Measurements from ENCODE around the gene FAM98B.

Gene FAM98B

GRCh38 chr15:38475361-38475760, 21.4 kb downstream of the FAM98B start:
- TF ChIP-seq CTCF (conservative IDR thresholded peaks at IDR 0.05; ENCODE audit: low read length), result no peak
- no peak overlapping the region for H3K4me3 ChIP-seq (ENCODE audit: low read length)
- DNase-seq (ENCODE audit: low read depth), result no peak

GRCh38 chr15:38476120-38476519, 22.2 kb downstream of the FAM98B start:
- no peak overlapping the region for H3K4me3 ChIP-seq (ENCODE audit: low read length)
- TF ChIP-seq CTCF (conservative IDR thresholded peaks at IDR 0.05; ENCODE audit: low read length), result no peak
- no peak for DNase-seq (ENCODE audit: low read depth)

- no peak for TF ChIP-seq CTCF (conservative IDR thresholded peaks at IDR 0.05; ENCODE audit: low read length)
- no peak overlapping the region for H3K4me3 ChIP-seq (ENCODE audit: low read length)
- no peak for DNase-seq (ENCODE audit: low read depth)
These were observed 23.7 kb downstream of the FAM98B start for GRCh38 chr15:38477637-38478036.

- no peak for TF ChIP-seq CTCF (conservative IDR thresholded peaks at IDR 0.05; ENCODE audit: low read length)
- no peak overlapping the region for H3K4me3 ChIP-seq (ENCODE audit: low read length)
- peak; percentile 29 for DNase-seq (ENCODE audit: low read depth)
These were observed 25.3 kb downstream of the FAM98B start for GRCh38 chr15:38479266-38479665.

- TF ChIP-seq CTCF (conservative IDR thresholded peaks at IDR 0.05; ENCODE audit: low read length), result no peak
- H3K4me3 ChIP-seq (ENCODE audit: low read length), result no peak overlapping the region
- DNase-seq (ENCODE audit: low read depth), result no peak
These were observed 25.8 kb downstream of the FAM98B start for GRCh38 chr15:38479756-38480155.

GRCh38 chr15:38481113-38481512, 27.2 kb downstream of the FAM98B start:
- no peak for TF ChIP-seq CTCF (conservative IDR thresholded peaks at IDR 0.05; ENCODE audit: low read length)

GRCh38 chr15:38481761-38482160, 27.8 kb downstream of the FAM98B start:
- no peak for DNase-seq (ENCODE audit: low read depth)
- no peak overlapping the region for H3K4me3 ChIP-seq (ENCODE audit: low read length)
- no peak for TF ChIP-seq CTCF (conservative IDR thresholded peaks at IDR 0.05; ENCODE audit: low read length)

More at GRCh38 chr15:38481113-38481512, 27.2 kb downstream of the FAM98B start:
- no peak for DNase-seq (ENCODE audit: low read depth)
- H3K4me3 ChIP-seq (ENCODE audit: low read length), result no peak overlapping the region

Measured in AG10803 (cell line).